GM12873 (cell line): ENCODE measurements around the gene RNF181.

Source experiments
- TF ChIP-seq, protein P1 (sequence below): IDR thresholded peaks from 2 replicates; pipeline ENCODE4 v1.5.1; 2012; ENCODE audit warnings: low read depth, mild to moderate bottlenecking, moderate library complexity, low read length, control low read depth; ENCODE audit not compliant: insufficient read depth; ENCODE audit errors: missing control alignments

Gene RNF181

DNA sequence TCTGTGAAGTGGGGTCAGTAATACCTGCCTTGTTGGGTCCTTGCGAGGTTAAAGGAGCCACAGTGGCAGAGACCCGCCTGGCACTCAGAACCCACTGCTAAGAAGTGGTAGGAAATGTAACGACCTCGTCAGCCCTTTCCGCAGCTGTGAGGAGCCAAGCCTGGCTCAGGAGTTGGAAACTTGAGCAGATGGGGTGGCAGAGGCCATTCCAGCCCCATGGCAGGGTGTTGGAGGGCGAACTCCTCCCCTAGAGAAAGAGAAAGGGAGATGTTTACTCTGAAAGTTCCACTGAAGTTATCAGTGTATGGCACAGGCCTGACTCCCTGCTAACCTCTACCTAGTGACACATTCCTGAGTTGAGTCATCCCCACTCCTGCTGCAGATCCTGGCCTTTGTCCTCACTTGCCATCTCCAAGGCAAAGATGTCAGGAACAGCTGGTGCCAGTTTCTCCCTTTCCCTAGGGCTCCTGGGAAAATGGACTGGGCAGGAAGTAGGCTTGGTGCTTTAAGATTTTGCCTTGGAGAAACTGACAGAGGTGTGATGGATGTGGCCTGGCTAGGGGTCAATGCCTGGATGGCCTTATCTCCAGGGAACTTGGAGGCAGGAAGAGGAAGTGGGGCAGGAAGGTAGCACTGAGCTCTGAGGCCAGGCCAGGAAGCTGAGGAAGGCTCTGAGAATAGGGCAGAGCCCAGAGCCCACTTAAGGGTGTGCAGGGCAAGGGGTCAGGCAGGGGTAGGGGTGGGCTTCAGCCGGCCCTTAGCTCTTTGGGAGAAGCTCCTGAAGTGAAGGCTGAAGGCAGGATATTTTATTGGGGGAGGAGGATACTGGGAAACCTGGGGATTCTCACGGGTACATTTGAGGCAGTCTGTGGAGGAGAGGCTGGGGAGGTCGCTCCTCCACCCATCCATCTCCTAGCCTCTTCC is 10.4 kb upstream of the RNF181 start:
- TF ChIP-seq, protein P1, sequence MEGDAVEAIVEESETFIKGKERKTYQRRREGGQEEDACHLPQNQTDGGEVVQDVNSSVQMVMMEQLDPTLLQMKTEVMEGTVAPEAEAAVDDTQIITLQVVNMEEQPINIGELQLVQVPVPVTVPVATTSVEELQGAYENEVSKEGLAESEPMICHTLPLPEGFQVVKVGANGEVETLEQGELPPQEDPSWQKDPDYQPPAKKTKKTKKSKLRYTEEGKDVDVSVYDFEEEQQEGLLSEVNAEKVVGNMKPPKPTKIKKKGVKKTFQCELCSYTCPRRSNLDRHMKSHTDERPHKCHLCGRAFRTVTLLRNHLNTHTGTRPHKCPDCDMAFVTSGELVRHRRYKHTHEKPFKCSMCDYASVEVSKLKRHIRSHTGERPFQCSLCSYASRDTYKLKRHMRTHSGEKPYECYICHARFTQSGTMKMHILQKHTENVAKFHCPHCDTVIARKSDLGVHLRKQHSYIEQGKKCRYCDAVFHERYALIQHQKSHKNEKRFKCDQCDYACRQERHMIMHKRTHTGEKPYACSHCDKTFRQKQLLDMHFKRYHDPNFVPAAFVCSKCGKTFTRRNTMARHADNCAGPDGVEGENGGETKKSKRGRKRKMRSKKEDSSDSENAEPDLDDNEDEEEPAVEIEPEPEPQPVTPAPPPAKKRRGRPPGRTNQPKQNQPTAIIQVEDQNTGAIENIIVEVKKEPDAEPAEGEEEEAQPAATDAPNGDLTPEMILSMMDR = no peak

DNA sequence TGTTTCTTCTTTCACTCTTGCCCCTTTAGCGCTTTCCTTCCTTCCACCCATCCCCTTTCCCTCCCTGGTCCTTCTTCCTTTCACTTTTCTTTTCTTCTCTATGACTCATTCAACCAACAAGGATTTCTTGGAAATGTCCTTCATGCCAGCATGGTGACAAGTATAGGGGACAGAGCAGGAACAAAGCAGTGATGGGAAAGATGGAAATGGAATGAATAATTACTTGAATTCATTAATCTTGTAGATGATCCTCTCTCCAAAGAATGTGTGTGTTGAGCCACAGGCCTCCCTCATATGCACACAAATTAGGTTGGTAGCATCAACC is 9.8 kb upstream of the RNF181 start:
- TF ChIP-seq, protein P1 = no peak

DNA sequence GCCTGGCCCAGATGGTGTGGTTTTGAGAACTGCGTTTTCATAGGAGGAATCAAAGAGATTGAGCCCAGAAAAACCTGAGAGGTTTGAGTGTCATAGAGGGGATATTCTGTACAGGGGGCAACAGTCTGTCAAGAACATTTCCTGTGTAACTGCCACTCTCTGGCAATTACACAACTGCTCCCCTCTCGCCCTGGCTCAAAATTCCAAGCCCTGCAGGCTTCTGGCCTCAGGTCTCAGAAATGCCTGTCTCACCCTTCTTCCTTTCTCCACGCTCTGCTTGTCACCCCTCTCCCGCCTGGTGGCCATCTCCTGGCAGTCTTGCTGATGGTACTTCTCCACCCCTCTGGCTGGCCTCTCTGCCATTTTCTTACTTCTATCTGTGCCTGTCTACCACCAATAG is 7.3 kb upstream of the RNF181 start:
- TF ChIP-seq, protein P1 = no peak

DNA sequence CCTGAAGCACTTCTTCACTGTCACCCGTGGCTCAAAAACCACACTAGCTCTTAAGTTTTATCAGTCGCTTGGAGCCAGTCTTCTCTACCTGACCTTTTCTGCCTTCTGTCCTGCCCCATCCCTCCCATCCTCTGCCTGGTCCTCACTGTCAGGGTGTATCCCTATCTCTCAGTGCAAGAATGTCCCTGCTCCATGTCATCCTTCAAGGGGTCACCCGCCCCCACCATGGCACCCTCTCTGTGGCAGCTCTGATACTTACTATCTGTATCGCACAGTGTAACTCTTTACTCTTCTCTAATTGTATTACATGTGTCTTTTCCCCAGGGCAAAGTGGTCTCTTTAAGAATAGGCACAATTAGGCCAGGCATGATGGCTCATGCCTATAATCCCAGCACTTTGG is 6.9 kb upstream of the RNF181 start:
- TF ChIP-seq, protein P1 = no peak

DNA sequence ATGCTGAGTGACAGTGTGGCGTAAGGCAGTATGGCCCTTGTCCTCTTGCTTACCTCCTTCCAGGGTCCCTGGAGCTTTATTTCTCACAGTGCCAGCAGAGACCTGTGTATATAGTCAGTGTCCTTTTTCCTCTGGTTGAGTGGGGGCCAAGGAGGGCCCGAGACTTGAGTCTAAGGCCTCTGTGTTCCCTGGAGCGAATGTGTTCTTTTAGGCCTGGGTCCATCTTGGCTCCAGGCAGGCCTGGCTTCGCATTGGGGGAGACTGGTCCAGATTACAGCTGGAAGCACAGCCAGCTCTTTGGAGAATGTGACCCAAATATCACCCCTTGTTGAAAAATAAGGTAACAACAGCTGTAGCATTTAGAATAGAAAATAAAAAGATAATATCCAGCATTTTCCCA is 6.4 kb upstream of the RNF181 start:
- TF ChIP-seq, protein P1 = no peak

DNA sequence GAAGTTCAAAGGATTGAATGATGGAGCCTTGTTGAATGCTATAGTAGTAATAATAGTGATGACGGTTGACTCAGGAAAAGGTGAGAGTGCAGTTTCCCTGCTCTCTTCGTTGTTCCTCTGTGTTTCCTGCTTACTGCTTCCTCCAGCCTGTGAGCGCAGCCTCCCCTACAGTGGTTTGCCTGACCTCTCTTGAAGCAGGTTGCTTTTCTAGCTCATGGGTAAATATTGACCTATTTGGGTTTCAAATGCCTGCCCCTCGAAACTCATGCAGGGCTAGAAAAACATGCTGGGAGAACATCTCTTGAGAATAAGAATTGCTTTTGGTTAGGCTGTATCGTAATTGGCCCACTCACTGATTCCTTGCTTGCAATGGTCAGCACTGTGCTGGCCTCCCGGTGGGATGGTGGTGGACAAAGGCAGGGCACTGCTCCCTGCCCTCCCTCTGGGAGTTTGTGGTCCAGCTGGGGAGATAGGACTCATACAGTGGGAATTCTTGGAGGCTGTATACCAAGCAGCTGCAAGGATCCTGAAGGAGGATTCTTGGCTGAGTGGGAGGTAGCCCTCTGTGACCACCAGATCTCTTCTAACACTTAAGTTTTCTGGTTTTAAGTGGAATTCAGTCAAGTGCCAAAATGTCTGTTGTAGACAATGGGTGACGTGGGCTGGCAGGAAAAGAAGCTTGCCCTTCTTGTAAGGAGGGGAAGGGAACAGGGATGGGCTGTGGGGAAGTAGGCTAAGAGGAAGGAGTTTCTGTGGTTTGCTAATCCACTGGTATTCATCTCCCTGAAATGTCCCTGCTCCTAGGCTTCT is 5.4 kb upstream of the RNF181 start:
- TF ChIP-seq, protein P1 = no peak

DNA sequence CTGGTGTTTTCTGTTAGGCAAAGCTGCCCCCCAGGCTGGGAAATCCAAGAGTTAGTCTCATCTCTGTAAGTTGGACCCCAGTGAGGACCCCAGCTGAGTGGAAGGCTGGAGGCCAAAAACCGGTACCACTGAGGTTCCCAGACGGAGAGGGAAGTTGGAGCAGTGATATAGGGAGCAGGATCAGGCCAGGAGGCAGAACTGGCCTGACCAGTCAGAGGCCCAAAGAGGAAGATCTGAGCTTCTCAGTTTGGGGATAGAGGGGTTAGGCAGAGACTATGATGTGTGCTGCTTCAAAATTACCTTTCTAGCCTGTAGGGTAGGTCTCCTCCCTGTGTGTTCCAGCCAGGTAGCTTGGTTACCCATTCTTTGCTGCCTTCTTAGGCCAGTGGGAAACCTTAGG is 4.6 kb upstream of the RNF181 start:
- TF ChIP-seq, protein P1 = no peak
